SU-DHL-6 (cell line): ENCODE results near the gene RRM1.

Experiments used
- CTCF ChIP-seq: fragments of 200-600 bp; sonication (generic); IDR thresholded peaks from one replicate; pipeline ENCODE4 v1.5.1; 2017; ENCODE audit warnings: antibody characterized with exemption, mild to moderate bottlenecking, low read length, moderate library complexity; ENCODE audit not compliant: insufficient read depth, poor library complexity, severe bottlenecking
- EZH2phosphoT487 ChIP-seq: fragments of 200-600 bp; sonication (generic), shearing (Covaris generic); conservative IDR thresholded peaks from 2 replicates; pipeline ENCODE4 v1.6.1; 2018; ENCODE audit warnings: mild to moderate bottlenecking, antibody characterized with exemption, low read length, moderate library complexity, mixed read lengths

DNA sequence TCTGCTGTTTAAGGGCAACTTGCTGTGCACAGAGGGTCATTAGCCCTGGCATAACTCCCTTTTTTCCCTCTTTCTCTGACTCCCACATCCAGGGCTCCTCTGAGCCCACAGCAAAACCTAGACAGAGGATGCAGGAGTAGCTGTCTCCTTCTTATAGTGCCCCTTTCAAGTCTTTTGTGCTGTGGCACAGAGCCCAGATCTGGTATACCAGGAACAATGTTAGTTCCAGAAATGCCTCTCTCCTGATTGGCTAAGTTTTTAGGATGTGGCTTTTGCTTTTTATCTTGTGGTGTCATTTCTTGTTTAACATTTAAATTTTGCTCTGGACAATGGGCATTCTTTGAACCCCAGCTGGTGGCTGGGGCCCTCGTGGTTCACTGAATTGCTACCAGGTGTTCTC lies 25.6 kb upstream of the RRM1 start:
- no peak for TF ChIP-seq CTCF
- no peak for TF ChIP-seq EZH2phosphoT487
